GM23338 (cell line): Measurements from ENCODE around the gene NOC2L. TPM values are rescaled to one million over a fixed set of nuclear protein-coding genes. Genes with fewer than 3 reads are reported as not detected.

Experiments used
- ATAC-seq: fragments of 200-7000 bp; cut with Tn5 transposase; 3 replicates; pipeline ENCODE4 v1.9.1; 2020
- DNase-seq: peaks from one replicate; pipeline ENCODE4 v3.0.0-alpha.2; 2015; ENCODE audit warnings: low spot score
- H2AFZ ChIP-seq: fragments of 200-600 bp; sonication (generic); 2 replicates; pipeline ENCODE4 v1.8.0; 2016; ENCODE audit warnings: antibody characterized with exemption, mild to moderate bottlenecking, moderate library complexity
- H3F3A ChIP-seq: fragments of 200-600 bp; sonication (generic); replicated peaks from 2 replicates; pipeline ENCODE4 v1.8.0; 2017; ENCODE audit warnings: antibody characterized with exemption, mixed run types, low read depth
- H3K27ac ChIP-seq: fragments of 200-600 bp; sonication (generic); 2 replicates; pipeline ENCODE4 v1.6.1; 2016; ENCODE audit warnings: low read depth
- H3K27me3 ChIP-seq: fragments of 200-600 bp; sonication (generic); 2 replicates; pipeline ENCODE4 v1.8.0; 2016; ENCODE audit warnings: mild to moderate bottlenecking, mixed run types, moderate library complexity; ENCODE audit not compliant: insufficient read depth
- H3K36me3 ChIP-seq: fragments of 200-600 bp; sonication (generic); 2 replicates; pipeline ENCODE4 v1.8.0; 2016; ENCODE audit warnings: mild to moderate bottlenecking; ENCODE audit not compliant: insufficient read depth
- H3K4me1 ChIP-seq: fragments of 200-600 bp; sonication (generic); 2 replicates; pipeline ENCODE4 v1.8.0; 2016; ENCODE audit warnings: mild to moderate bottlenecking, moderate library complexity; ENCODE audit not compliant: insufficient read depth
- H3K4me2 ChIP-seq: fragments of 200-600 bp; sonication (generic); 2 replicates; pipeline ENCODE4 v1.7.1; 2017; ENCODE audit warnings: mixed run types
- H3K4me3 ChIP-seq: fragments of 200-600 bp; sonication (generic); 2 replicates; pipeline ENCODE4 v1.6.1; 2016; ENCODE audit warnings: mixed run types
- H3K79me2 ChIP-seq: fragments of 200-600 bp; sonication (generic); replicated peaks from 2 replicates; pipeline ENCODE4 v1.8.0; 2017; ENCODE audit warnings: mild to moderate bottlenecking; ENCODE audit not compliant: insufficient read depth
- H3K9me2 ChIP-seq: fragments of 200-600 bp; sonication (generic); 2 replicates; pipeline ENCODE4 v1.8.0; 2017; ENCODE audit not compliant: insufficient read depth
- H4K20me1 ChIP-seq: fragments of 200-600 bp; sonication (generic); replicated peaks from 2 replicates; pipeline ENCODE4 v1.8.0; 2017; ENCODE audit warnings: mild to moderate bottlenecking; ENCODE audit not compliant: insufficient read depth
- H3K27ac Mint-ChIP-seq: 2 replicates; pipeline ENCODE4 v1.8.0; 2020; ENCODE audit warnings: inconsistent platforms, mild to moderate bottlenecking, moderate library complexity, mixed read lengths
- H3K27me3 Mint-ChIP-seq: 3 replicates; pipeline ENCODE4 v1.8.0; 2022; ENCODE audit warnings: low read depth, mild to moderate bottlenecking, moderate library complexity, mixed read lengths, inconsistent platforms; ENCODE audit not compliant: insufficient read depth, poor library complexity
- H3K36me3 Mint-ChIP-seq: 3 replicates; pipeline ENCODE4 v1.8.0; 2021; ENCODE audit warnings: low read depth, mild to moderate bottlenecking, inconsistent platforms, moderate library complexity, mixed read lengths
- H3K4me1 Mint-ChIP-seq: 3 replicates; pipeline ENCODE4 v1.8.0; 2020; ENCODE audit warnings: mild to moderate bottlenecking, inconsistent platforms, mixed read lengths
- H3K4me3 Mint-ChIP-seq: 3 replicates; pipeline ENCODE4 v1.8.0; 2021; ENCODE audit warnings: moderate library complexity, mild to moderate bottlenecking, inconsistent platforms, mixed read lengths
- H3K9me3 Mint-ChIP-seq: 3 replicates; pipeline ENCODE4 v1.8.0; 2020; ENCODE audit warnings: moderate library complexity, mild to moderate bottlenecking, inconsistent platforms, mixed read lengths
- CREB1 ChIP-seq: fragments of 250-450 bp; sonication (Bioruptor Pico); IDR thresholded peaks from 2 replicates; pipeline ENCODE4 v1.5.0; 2020; ENCODE audit warnings: low read depth, mild to moderate bottlenecking, moderate library complexity
- ETS1 ChIP-seq: IDR thresholded peaks from 2 replicates; pipeline ENCODE4 v1.6.1; 2016; ENCODE audit warnings: antibody characterized with exemption
- EZH2 ChIP-seq: fragments of 200-600 bp; sonication (generic); IDR thresholded peaks from one replicate; pipeline ENCODE4 v1.8.0; 2017; ENCODE audit warnings: antibody characterized with exemption, mild to moderate bottlenecking, low read depth; ENCODE audit not compliant: unreplicated experiment
- EZH2phosphoT487 ChIP-seq: fragments of 200-600 bp; sonication (generic); IDR thresholded peaks from one replicate; pipeline ENCODE4 v1.8.1; 2018; ENCODE audit warnings: antibody characterized with exemption; ENCODE audit not compliant: unreplicated experiment
- JUNB ChIP-seq: IDR thresholded peaks from one replicate; pipeline ENCODE4 v1.6.1; 2016; ENCODE audit warnings: antibody characterized with exemption; ENCODE audit not compliant: unreplicated experiment
- NANOG ChIP-seq: IDR thresholded peaks from 2 replicates; pipeline ENCODE4 v1.6.1; 2016; ENCODE audit warnings: antibody characterized with exemption, borderline replicate concordance
- POLR2AphosphoS5 ChIP-seq: IDR thresholded peaks from 2 replicates; pipeline ENCODE4 v1.6.1; 2016; ENCODE audit warnings: antibody characterized with exemption, low read depth
- STAT1 ChIP-seq: IDR thresholded peaks from one replicate; pipeline ENCODE4 v1.6.1; 2016; ENCODE audit warnings: antibody characterized with exemption; ENCODE audit not compliant: unreplicated experiment
- ZNF114 ChIP-seq: fragments of 250-450 bp; sonication (Bioruptor Pico); IDR thresholded peaks from 2 replicates; pipeline ENCODE4 v1.5.0; 2020; ENCODE audit warnings: mild to moderate bottlenecking, moderate library complexity
- ZNF331 ChIP-seq: fragments of 250-450 bp; sonication (Bioruptor Pico); IDR thresholded peaks from 2 replicates; pipeline ENCODE4 v1.5.0; 2020; ENCODE audit warnings: low read depth, mild to moderate bottlenecking, moderate library complexity
- ZNF462 ChIP-seq: fragments of 250-450 bp; sonication (Bioruptor Pico); IDR thresholded peaks from 2 replicates; pipeline ENCODE4 v1.5.0; 2020; ENCODE audit warnings: mild to moderate bottlenecking, moderate library complexity
- polyA plus RNA-seq: library from polyadenylated mRNA; unstranded; fragments of >200 nt; fragmentation: Nextera tagmentation; extraction: Ambion mirVana; gene quantifications from 2 replicates; pipeline ENCODE4 v1.2.1, GENCODE V29; 2016
- total RNA-seq: library from RNA; depleted of rRNA; stranded (reverse); fragments of >200 nt; shearing (Covaris generic); gene quantifications from 2 replicates; pipeline ENCODE4 v1.2.3, GENCODE V29; 2014
- TF ChIP-seq, protein P1 (sequence below): IDR thresholded peaks from one replicate; pipeline ENCODE4 v1.6.1; 2018; ENCODE audit warnings: antibody characterized with exemption; ENCODE audit not compliant: unreplicated experiment
- TF ChIP-seq, protein P2 (sequence below), 2 experiments: fragments of 200-600 bp in 1 of 2; sonication (generic) in 1 of 2; conservative IDR thresholded peaks; 2 replicates each; pipeline versions ENCODE4 v1.5.1 to v1.6.1; 2016 to 2017; ENCODE audit warnings: antibody characterized with exemption in 2 of 2, low read depth in 2 of 2, mild to moderate bottlenecking in 2 of 2, moderate library complexity in 1 of 2

The NOC2L gene
- total and polyA plus RNA-seq, 2 experiments from 2014 or later, result 79.3 to 125 TPM

- Histone ChIP-seq H3K27me3 (peaks cover 80% of the 10 kb centered on the region), H3K4me3 (no peak overlapping the region), H3K4me1 (peaks cover 6% of the 10 kb centered on the region; the same call in 1 of the 2 replicates), H3K4me2 (no peak overlapping the region), H3K79me2 (no peaks in the 10 kb centered on the region), H3K27ac (no peak overlapping the region), H3K36me3 (no peaks in the 10 kb centered on the region), H4K20me1 (no peaks in the 10 kb centered on the region; the same call in 1 of the 2 replicates), H3F3A (no peaks in the 10 kb centered on the region), H2AFZ (no peak overlapping the region), H3K9me2 (no peaks in the 10 kb centered on the region)
- ATAC-seq, result no peak
- Mint-ChIP-seq H3K9me3 (no peaks in the 10 kb centered on the region), H3K27me3 (peaks cover 66% of the 10 kb centered on the region), H3K4me3 (no peak overlapping the region), H3K36me3 (no peaks in the 10 kb centered on the region), H3K4me1 (peaks cover 16% of the 10 kb centered on the region), H3K27ac (no peak overlapping the region)
- TF ChIP-seq, protein P1, sequence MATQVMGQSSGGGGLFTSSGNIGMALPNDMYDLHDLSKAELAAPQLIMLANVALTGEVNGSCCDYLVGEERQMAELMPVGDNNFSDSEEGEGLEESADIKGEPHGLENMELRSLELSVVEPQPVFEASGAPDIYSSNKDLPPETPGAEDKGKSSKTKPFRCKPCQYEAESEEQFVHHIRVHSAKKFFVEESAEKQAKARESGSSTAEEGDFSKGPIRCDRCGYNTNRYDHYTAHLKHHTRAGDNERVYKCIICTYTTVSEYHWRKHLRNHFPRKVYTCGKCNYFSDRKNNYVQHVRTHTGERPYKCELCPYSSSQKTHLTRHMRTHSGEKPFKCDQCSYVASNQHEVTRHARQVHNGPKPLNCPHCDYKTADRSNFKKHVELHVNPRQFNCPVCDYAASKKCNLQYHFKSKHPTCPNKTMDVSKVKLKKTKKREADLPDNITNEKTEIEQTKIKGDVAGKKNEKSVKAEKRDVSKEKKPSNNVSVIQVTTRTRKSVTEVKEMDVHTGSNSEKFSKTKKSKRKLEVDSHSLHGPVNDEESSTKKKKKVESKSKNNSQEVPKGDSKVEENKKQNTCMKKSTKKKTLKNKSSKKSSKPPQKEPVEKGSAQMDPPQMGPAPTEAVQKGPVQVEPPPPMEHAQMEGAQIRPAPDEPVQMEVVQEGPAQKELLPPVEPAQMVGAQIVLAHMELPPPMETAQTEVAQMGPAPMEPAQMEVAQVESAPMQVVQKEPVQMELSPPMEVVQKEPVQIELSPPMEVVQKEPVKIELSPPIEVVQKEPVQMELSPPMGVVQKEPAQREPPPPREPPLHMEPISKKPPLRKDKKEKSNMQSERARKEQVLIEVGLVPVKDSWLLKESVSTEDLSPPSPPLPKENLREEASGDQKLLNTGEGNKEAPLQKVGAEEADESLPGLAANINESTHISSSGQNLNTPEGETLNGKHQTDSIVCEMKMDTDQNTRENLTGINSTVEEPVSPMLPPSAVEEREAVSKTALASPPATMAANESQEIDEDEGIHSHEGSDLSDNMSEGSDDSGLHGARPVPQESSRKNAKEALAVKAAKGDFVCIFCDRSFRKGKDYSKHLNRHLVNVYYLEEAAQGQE, result no peak
- TF ChIP-seq ETS1 (no peak), ZNF114 (CRISPR knock-in tag) (no peak), ZNF331 (CRISPR knock-in tag) (no peak), ZNF462 (CRISPR knock-in tag) (no peak), JUNB (no peak), POLR2AphosphoS5 (no peak), STAT1 (no peak), CREB1 (CRISPR knock-in tag) (no peak), EZH2 (no peak), NANOG (no peak), EZH2phosphoT487 (no peak)
- TF ChIP-seq, protein P2, sequence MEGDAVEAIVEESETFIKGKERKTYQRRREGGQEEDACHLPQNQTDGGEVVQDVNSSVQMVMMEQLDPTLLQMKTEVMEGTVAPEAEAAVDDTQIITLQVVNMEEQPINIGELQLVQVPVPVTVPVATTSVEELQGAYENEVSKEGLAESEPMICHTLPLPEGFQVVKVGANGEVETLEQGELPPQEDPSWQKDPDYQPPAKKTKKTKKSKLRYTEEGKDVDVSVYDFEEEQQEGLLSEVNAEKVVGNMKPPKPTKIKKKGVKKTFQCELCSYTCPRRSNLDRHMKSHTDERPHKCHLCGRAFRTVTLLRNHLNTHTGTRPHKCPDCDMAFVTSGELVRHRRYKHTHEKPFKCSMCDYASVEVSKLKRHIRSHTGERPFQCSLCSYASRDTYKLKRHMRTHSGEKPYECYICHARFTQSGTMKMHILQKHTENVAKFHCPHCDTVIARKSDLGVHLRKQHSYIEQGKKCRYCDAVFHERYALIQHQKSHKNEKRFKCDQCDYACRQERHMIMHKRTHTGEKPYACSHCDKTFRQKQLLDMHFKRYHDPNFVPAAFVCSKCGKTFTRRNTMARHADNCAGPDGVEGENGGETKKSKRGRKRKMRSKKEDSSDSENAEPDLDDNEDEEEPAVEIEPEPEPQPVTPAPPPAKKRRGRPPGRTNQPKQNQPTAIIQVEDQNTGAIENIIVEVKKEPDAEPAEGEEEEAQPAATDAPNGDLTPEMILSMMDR (conservative IDR thresholded peaks at IDR 0.05; ENCODE audit: low read depth in 2 of 2), result no peak
- no peak for DNase-seq
Measured at GRCh38 chr1:918353-918752, 40.7 kb downstream of the NOC2L start.
